K562 (cell line): ENCODE results near the gene ABHD16A. TPM values are rescaled to one million over a fixed set of nuclear protein-coding genes. Genes with fewer than 3 reads are reported as not detected.

Source experiments
- DMBX1 ChIP-seq: fragments of 250-450 bp; sonication (Bioruptor Pico); IDR thresholded peaks from 2 replicates; pipeline ENCODE4 v1.8.0; 2022; ENCODE audit warnings: inconsistent platforms, mild to moderate bottlenecking, moderate library complexity, borderline replicate concordance
- EWSR1 ChIP-seq: fragments of 450-650 bp; IDR thresholded peaks from 2 replicates; pipeline ENCODE4 v1.6.1; 2018; ENCODE audit warnings: borderline replicate concordance, mild to moderate bottlenecking, low read depth, moderate library complexity; ENCODE audit not compliant: partially characterized antibody
- GABPB2 ChIP-seq: fragments of 250-450 bp; sonication (Bioruptor Pico); conservative IDR thresholded peaks from 2 replicates; pipeline ENCODE4 v1.5.1; 2021; ENCODE audit warnings: mild to moderate bottlenecking
- HNRNPK ChIP-seq: fragments of 200-400 bp; formaldehyde crosslinking; IDR thresholded peaks from one replicate; pipeline ENCODE4 v1.6.1; 2018; ENCODE audit warnings: mild to moderate bottlenecking, low read depth, low read length; ENCODE audit not compliant: poor library complexity, severe bottlenecking
- ID3 ChIP-seq, 2 experiments: fragments of 250-450 bp in 1 of 2; fragments of 450-650 bp in 1 of 2; sonication (Bioruptor Pico) in 1 of 2; IDR thresholded peaks; 2 replicates each; pipeline versions ENCODE4 v1.6.1 to v1.8.0; 2016 to 2021; ENCODE audit warnings: mild to moderate bottlenecking in 2 of 2, moderate library complexity in 2 of 2, missing compliant biosample characterization in 1 of 2, missing genetic modification characterization in 1 of 2
- KAT8 ChIP-seq: fragments of 450-650 bp; IDR thresholded peaks from 2 replicates; pipeline ENCODE4 v1.6.1; 2016; ENCODE audit warnings: low read depth, mild to moderate bottlenecking
- KLF1 ChIP-seq: fragments of 450-650 bp; IDR thresholded peaks from 2 replicates; pipeline ENCODE4 v1.6.1; 2016; ENCODE audit warnings: missing genetic modification characterization, missing compliant biosample characterization
- MTA1 ChIP-seq: fragments of 450-650 bp; IDR thresholded peaks from 2 replicates; pipeline ENCODE4 v1.6.1; 2017; ENCODE audit warnings: borderline replicate concordance
- NBN ChIP-seq: fragments of 450-650 bp; IDR thresholded peaks from 2 replicates; pipeline ENCODE4 v1.6.1; 2016; ENCODE audit warnings: low read depth, mild to moderate bottlenecking
- NFRKB ChIP-seq: fragments of 450-650 bp; IDR thresholded peaks from 2 replicates; pipeline ENCODE4 v1.6.1; 2016; ENCODE audit warnings: low read depth
- POLR2H ChIP-seq: IDR thresholded peaks from 2 replicates; pipeline ENCODE4 v1.6.1; 2016; ENCODE audit warnings: missing genetic modification characterization, low read depth, mild to moderate bottlenecking, control low read depth, missing compliant biosample characterization, moderate library complexity
- SAFB ChIP-seq: fragments of 200-400 bp; formaldehyde crosslinking; IDR thresholded peaks from 2 replicates; pipeline ENCODE4 v1.6.1; 2017; ENCODE audit warnings: low read depth, low read length, borderline replicate concordance
- SMAD2 ChIP-seq: fragments of 150-350 bp; IDR thresholded peaks from 2 replicates; pipeline ENCODE4 v1.6.1; 2014; ENCODE audit warnings: low read depth, mild to moderate bottlenecking, low read length
- TCF3 ChIP-seq: sonication (generic); formaldehyde crosslinking; IDR thresholded peaks from 2 replicates; pipeline ENCODE4 v1.4.0; 2020; ENCODE audit warnings: mild to moderate bottlenecking, missing genetic modification reagents
- TCF7L2 ChIP-seq: fragments of 150-350 bp; IDR thresholded peaks from 2 replicates; pipeline ENCODE4 v1.6.1; 2016; ENCODE audit warnings: low read depth, mild to moderate bottlenecking, low read length, moderate library complexity
- TCFL5 ChIP-seq: fragments of 250-450 bp; sonication (Bioruptor Pico); conservative IDR thresholded peaks from 2 replicates; pipeline ENCODE4 v1.6.1; 2021; ENCODE audit warnings: mild to moderate bottlenecking, moderate library complexity, matching md5 sums
- ZBTB11 ChIP-seq, 3 experiments: fragments of 200-800 bp in 1 of 3; fragments of 250-450 bp in 1 of 3; fragments of 450-650 bp in 1 of 3; sonication (Bioruptor Pico) in 1 of 3; sonication (Bioruptor generic) in 1 of 3; formaldehyde crosslinking in 1 of 3; IDR thresholded peaks; 2 replicates each; pipeline versions ENCODE4 v1.6.1 to v1.8.0; 2016 to 2022; ENCODE audit warnings: mild to moderate bottlenecking in 2 of 3, missing genetic modification characterization in 2 of 3, missing compliant biosample characterization in 1 of 3, moderate library complexity in 1 of 3
- ZBTB26 ChIP-seq: fragments of 450-650 bp; formaldehyde crosslinking; IDR thresholded peaks from 2 replicates; pipeline ENCODE4 v1.4.0; 2022; ENCODE audit warnings: missing genetic modification characterization
- ZBTB9 ChIP-seq: fragments of 450-650 bp; formaldehyde crosslinking; IDR thresholded peaks from 2 replicates; pipeline ENCODE4 v1.4.0; 2020; ENCODE audit warnings: mild to moderate bottlenecking, moderate library complexity
- ZNF232 ChIP-seq: sonication (generic); formaldehyde crosslinking; IDR thresholded peaks from 2 replicates; pipeline ENCODE4 v1.8.0; 2022; ENCODE audit warnings: mild to moderate bottlenecking, missing genetic modification reagents
- ZNF696 ChIP-seq: fragments of 250-450 bp; sonication (Bioruptor Pico); conservative IDR thresholded peaks from 2 replicates; pipeline ENCODE4 v1.4.0; 2020; ENCODE audit warnings: mild to moderate bottlenecking, moderate library complexity
- polyA plus RNA-seq, 8 experiments: library from polyadenylated mRNA; depleted of rRNA in 4 of 8; stranded (reverse) in 5 of 8; unstranded in 3 of 8; fragments of >200 nt; fragmentation: Nextera tagmentation in 2 of 8; fragmentation: Illumina TruSeq in 1 of 8; extraction: Ambion mirVana in 2 of 8; extraction: Trizol in 1 of 8; gene quantifications; 2 replicates each; pipeline versions ENCODE4 v1.2.1 to v1.2.3, GENCODE V29; 2011 to 2014; ENCODE audit warnings: inconsistent platforms in 1 of 8, missing spikeins in 1 of 8
- total RNA-seq, 7 experiments: library from RNA; depleted of rRNA in 6 of 7; stranded (reverse); fragments of >200 nt in 6 of 7; fragmentation: Illumina TruSeq in 2 of 7; extraction: Trizol in 2 of 7; gene quantifications; 2 replicates each; pipeline versions ENCODE4 v1.2.1 to v1.2.3, GENCODE V29; 2011 to 2021; ENCODE audit warnings: low replicate concordance in 1 of 7

ABHD16A gene
- total and polyA plus RNA-seq, 9 of the 15 experiments (the other 6 are each of a cell fraction or from before 2014, with no cell fraction given): 25.8 to 120 (median 81.6) TPM

- TF ChIP-seq ZBTB9 (CRISPR knock-in tag) (peak; percentile 88), POLR2H (tag) (no peak), TCFL5 (CRISPR knock-in tag) (peak; percentile 72; the same call in 1 of the 2 replicates), TCF3 (CRISPR knock-in tag) (no peak; the same call in 1 of the 2 replicates), ZBTB11 (CRISPR knock-in tag; IDR thresholded peaks at IDR 0.05) (0 out of 6 replicates have a peak, but pooled peaks of 1 of the 3 experiments have one; percentile 33), SMAD2 (no peak), MTA1 (peak; percentile 42; the same call in 1 of the 2 replicates), DMBX1 (CRISPR knock-in tag) (peak; percentile 84), ZNF696 (CRISPR knock-in tag) (no peak), KLF1 (no peak), ZNF232 (CRISPR knock-in tag) (no peak), NFRKB (peak; percentile 81), ID3 (CRISPR knock-in tag; IDR thresholded peaks at IDR 0.05) (no peak), ID3 (tag; IDR thresholded peaks at IDR 0.05) (peak; percentile 86), ZBTB26 (CRISPR knock-in tag) (peak; percentile 87), EWSR1 (no peak), KAT8 (no peak), GABPB2 (CRISPR knock-in tag) (no peak), HNRNPK (no peak), SAFB (no peak), NBN (no peak), TCF7L2 (no peak)
Measured at GRCh38 chr6:31725502-31726350, 22.6 kb upstream of the ABHD16A start (continued).
